Measurements from ENCODE around the gene PDE6C. TPM values are rescaled to one million over a fixed set of nuclear protein-coding genes. Genes with fewer than 3 reads are reported as not detected.

The PDE6C gene
- total and polyA plus RNA-seq, 2 of the 8 experiments (the other 6 are each of a cell fraction or from before 2014, with no cell fraction given): not detected

GRCh38 chr10:93613126-93613525 is 789 bp downstream of the PDE6C start (continued):
- TF ChIP-seq BRCA1 (IDR thresholded peaks at IDR 0.05; ENCODE audit: low read depth, low read length) (no peak), NRF1 (IDR thresholded peaks at IDR 0.05; ENCODE audit: low read depth, low read length) (no peak), ATF3 (IDR thresholded peaks at IDR 0.05; ENCODE audit: insufficient read depth, low read depth, low read length) (no peak)

All from H1 (cell line).